H1 (cell line): ENCODE results near the gene MCAT. TPM values are rescaled to one million over a fixed set of nuclear protein-coding genes. Genes with fewer than 3 reads are reported as not detected.
A peak's percentile ranks its signal among the peaks of the same experiment; 100 is the strongest.

Source experiments
- CTCF ChIA-PET: fragments of 300-600 bp; sonication (Branson Sonifier 250); formaldehyde crosslinking; loops from one replicate; lab custom pipeline; 2021; ENCODE audit not compliant: partially characterized antibody; lab: Charles Lee
- POLR2A ChIA-PET: fragments of 300-600 bp; sonication (Branson Sonifier 250); formaldehyde crosslinking; loops from one replicate; lab custom pipeline; 2021; ENCODE audit warnings: inconsistent platforms; ENCODE audit not compliant: partially characterized antibody; lab: Charles Lee
- DNase-seq, 2 experiments: peaks; one replicate each; pipeline versions ENCODE4 v3.0.0 to v3.0.0-alpha.2; 2010 to 2022; ENCODE audit warnings: low spot score in 2 of 2, low read depth in 1 of 2, mixed read lengths in 1 of 2
- FAIRE-seq: peaks from 2 replicates; lab custom pipeline; 2011; peaks lifted over from hg19 to GRCh38; lab: Jason Lieb, UNC
- H2AFZ ChIP-seq: 2 replicates; pipeline ENCODE4 v1.8.1; 2012; ENCODE audit warnings: low read length, inconsistent platforms
- H2AK5ac ChIP-seq: 2 replicates; pipeline ENCODE4 v1.6.1; 2013; ENCODE audit warnings: low read depth, low read length
- H2BK120ac ChIP-seq: replicated peaks from 2 replicates; pipeline ENCODE3; 2013; ENCODE audit warnings: low read depth, low read length, inconsistent platforms
- H2BK12ac ChIP-seq: 2 replicates; pipeline ENCODE4 v1.6.1; 2013; ENCODE audit warnings: low read depth, low read length
- H2BK15ac ChIP-seq: 2 replicates; pipeline ENCODE4 v1.6.1; 2013; ENCODE audit warnings: low read length
- H2BK20ac ChIP-seq: 2 replicates; pipeline ENCODE4 v1.6.1; 2013; ENCODE audit warnings: low read length
- H2BK5ac ChIP-seq: 2 replicates; pipeline ENCODE4 v1.6.1; 2013; ENCODE audit warnings: low read depth, low read length
- H3K14ac ChIP-seq: 2 replicates; pipeline ENCODE4 v1.6.1; 2013; ENCODE audit warnings: inconsistent platforms; ENCODE audit not compliant: insufficient read length
- H3K18ac ChIP-seq: 2 replicates; pipeline ENCODE4 v1.6.1; 2013; ENCODE audit warnings: low read length; ENCODE audit errors: extremely low read depth
- H3K23ac ChIP-seq: 2 replicates; pipeline ENCODE4 v1.6.1; 2013; ENCODE audit warnings: inconsistent platforms; ENCODE audit not compliant: insufficient read length
- H3K23me2 ChIP-seq: 2 replicates; pipeline ENCODE4 v1.6.1; 2013; ENCODE audit warnings: low read depth, low read length
- H3K27ac ChIP-seq: 2 replicates; pipeline ENCODE4 v1.6.1; 2011; ENCODE audit warnings: low read depth, low read length, inconsistent platforms
- H3K27me3 ChIP-seq, 4 experiments: replicated peaks in 1 of 4; 1 replicate in 1 of 4; 2 replicates in 3 of 4; pipeline versions ENCODE4 v1.6.1 to v1.8.1; 2011 to 2013; ENCODE audit warnings: low read length in 3 of 4, mild to moderate bottlenecking in 3 of 4, inconsistent platforms in 2 of 4, mixed read lengths in 2 of 4, moderate library complexity in 1 of 4; ENCODE audit not compliant: control insufficient read depth in 3 of 4, insufficient read depth in 3 of 4; ENCODE audit errors: extremely low read depth in 1 of 4
- H3K36me3 ChIP-seq, 4 experiments: 2 replicates each; pipeline versions ENCODE4 v1.6.1 to v1.8.1; 2011 to 2013; ENCODE audit warnings: mild to moderate bottlenecking in 4 of 4, low read length in 3 of 4, moderate library complexity in 2 of 4, control low read depth in 1 of 4, inconsistent platforms in 1 of 4; ENCODE audit not compliant: insufficient read depth in 4 of 4, control insufficient read depth in 2 of 4
- H3K4ac ChIP-seq: replicated peaks from 2 replicates; pipeline ENCODE3; 2013; ENCODE audit warnings: low read length, low read depth, mixed read lengths, inconsistent platforms; ENCODE audit not compliant: insufficient read length
- H3K4me1 ChIP-seq, 4 experiments: replicated peaks in 1 of 4; 1 replicate in 1 of 4; 2 replicates in 3 of 4; pipeline versions ENCODE4 v1.6.1 to v1.8.1; 2011 to 2013; ENCODE audit warnings: low read length in 3 of 4, inconsistent platforms in 2 of 4, mixed read lengths in 1 of 4; ENCODE audit not compliant: insufficient read depth in 4 of 4, control insufficient read depth in 3 of 4
- H3K4me2 ChIP-seq, 2 experiments: 2 replicates each; pipeline versions ENCODE4 v1.6.1 to v1.8.1; 2011 to 2013; ENCODE audit warnings: low read depth in 2 of 2, low read length in 2 of 2, control low read depth in 1 of 2, inconsistent platforms in 1 of 2, mild to moderate bottlenecking in 1 of 2; ENCODE audit not compliant: insufficient read depth in 1 of 2
- H3K4me3 ChIP-seq, 4 experiments: fragments of 200-600, 300-600 bp in 1 of 4; sonication (generic), shearing (Covaris generic), sonication (Bioruptor Twin) in 1 of 4; 2 replicates each; pipeline versions ENCODE4 v1.5.1 to v1.8.1; 2011 to 2016; ENCODE audit warnings: low read length in 4 of 4, low read depth in 3 of 4, control low read depth in 2 of 4, inconsistent platforms in 2 of 4, mild to moderate bottlenecking in 2 of 4, mixed read lengths in 1 of 4, moderate library complexity in 1 of 4; ENCODE audit not compliant: insufficient read depth in 2 of 4; ENCODE audit errors: extremely low read depth in 1 of 4
- H3K56ac ChIP-seq: replicated peaks from 2 replicates; pipeline ENCODE3; 2013; ENCODE audit warnings: low read depth, mild to moderate bottlenecking, mixed read lengths, low read length, inconsistent platforms; ENCODE audit not compliant: insufficient read length
- H3K79me1 ChIP-seq: 2 replicates; pipeline ENCODE4 v1.6.1; 2013; ENCODE audit warnings: low read depth, low read length, control low read depth
- H3K79me2 ChIP-seq, 2 experiments: 2 replicates each; pipeline versions ENCODE4 v1.6.1 to v1.8.1; 2012 to 2013; ENCODE audit warnings: low read length in 2 of 2, mild to moderate bottlenecking in 2 of 2, inconsistent platforms in 1 of 2; ENCODE audit not compliant: insufficient read depth in 2 of 2, control insufficient read depth in 1 of 2
- H3K9ac ChIP-seq, 4 experiments: replicated peaks in 1 of 4; 1 replicate in 1 of 4; 2 replicates in 3 of 4; pipeline versions ENCODE4 v1.6.1 to v1.8.1; 2011 to 2013; ENCODE audit warnings: low read depth in 3 of 4, low read length in 3 of 4, control low read depth in 2 of 4, mild to moderate bottlenecking in 2 of 4, moderate library complexity in 2 of 4, inconsistent platforms in 1 of 4; ENCODE audit errors: extremely low read depth in 1 of 4
- H3K9me3 ChIP-seq, 2 experiments: 2 replicates each; pipeline versions ENCODE4 v1.6.1 to v1.8.1; 2012 to 2013; ENCODE audit warnings: mild to moderate bottlenecking in 2 of 2, moderate library complexity in 2 of 2, control low read depth in 1 of 2, inconsistent platforms in 1 of 2, low read depth in 1 of 2, low read length in 1 of 2, mixed read lengths in 1 of 2; ENCODE audit not compliant: insufficient read depth in 2 of 2
- H4K20me1 ChIP-seq, 2 experiments: replicated peaks in 1 of 2; 2 replicates each; pipeline versions ENCODE3 to v1.8.1; 2011 to 2013; ENCODE audit warnings: inconsistent platforms in 2 of 2, low read length in 2 of 2, mild to moderate bottlenecking in 1 of 2; ENCODE audit not compliant: insufficient read depth in 2 of 2, control insufficient read depth in 1 of 2
- H4K5ac ChIP-seq: 2 replicates; pipeline ENCODE4 v1.6.1; 2013; ENCODE audit warnings: low read length, low read depth, mixed read lengths, inconsistent platforms; ENCODE audit not compliant: insufficient read length
- H4K8ac ChIP-seq: 2 replicates; pipeline ENCODE4 v1.8.0; 2013; ENCODE audit warnings: mild to moderate bottlenecking, moderate library complexity, low read length, inconsistent platforms; ENCODE audit not compliant: insufficient read depth; ENCODE audit errors: extremely low read depth
- H4K91ac ChIP-seq: replicated peaks from 2 replicates; pipeline ENCODE3; 2013; ENCODE audit warnings: low read length, mixed read lengths, inconsistent platforms; ENCODE audit not compliant: insufficient read length
- CEBPB ChIP-seq: IDR thresholded peaks from 2 replicates; pipeline ENCODE4 v1.6.1; 2012; ENCODE audit warnings: low read depth, low read length
- EZH2 ChIP-seq: fragments of 200-600 bp; sonication (generic); IDR thresholded peaks from 2 replicates; pipeline ENCODE4 v1.7.1; 2012; ENCODE audit warnings: low read depth, mild to moderate bottlenecking, moderate library complexity, low read length, inconsistent platforms; ENCODE audit not compliant: severe bottlenecking
- GABPA ChIP-seq: IDR thresholded peaks from 2 replicates; pipeline ENCODE4 v1.6.1; 2011; ENCODE audit warnings: mild to moderate bottlenecking, low read length, moderate library complexity, borderline replicate concordance; ENCODE audit not compliant: insufficient read depth
- HDAC6 ChIP-seq: IDR thresholded peaks from one replicate; pipeline ENCODE4 v1.7.1; 2012; ENCODE audit warnings: low read depth, mild to moderate bottlenecking, inconsistent platforms, low read length, moderate library complexity
- JUND ChIP-seq: IDR thresholded peaks from 2 replicates; pipeline ENCODE4 v1.6.1; 2011; ENCODE audit warnings: mild to moderate bottlenecking, improper control_type of control experiment, low read length
- KDM1A ChIP-seq: fragments of 200-600, 300-600 bp; sonication (generic); IDR thresholded peaks from 2 replicates; pipeline ENCODE4 v1.7.1; 2016; ENCODE audit warnings: mild to moderate bottlenecking, low read length, borderline replicate concordance
- POU5F1 ChIP-seq: IDR thresholded peaks from 2 replicates; pipeline ENCODE4 v1.6.1; 2011; ENCODE audit warnings: low read depth, mild to moderate bottlenecking, low read length, moderate library complexity
- RAD21 ChIP-seq, 2 experiments: IDR thresholded peaks in 1 of 2; conservative IDR thresholded peaks in 1 of 2; 2 replicates each; pipeline ENCODE4 v1.6.1; 2011; ENCODE audit warnings: low read depth in 2 of 2, low read length in 2 of 2, improper control_type of control experiment in 1 of 2, inconsistent platforms in 1 of 2, mild to moderate bottlenecking in 1 of 2, moderate library complexity in 1 of 2
- RBBP5 ChIP-seq: IDR thresholded peaks from 2 replicates; pipeline ENCODE4 v1.7.1; 2012; ENCODE audit warnings: low read depth, mild to moderate bottlenecking, inconsistent platforms, low read length, moderate library complexity, borderline replicate concordance
- SAP30 ChIP-seq: fragments of 300-600 bp; sonication (generic); IDR thresholded peaks from 2 replicates; pipeline ENCODE4 v1.7.1; 2012; ENCODE audit warnings: low read length, moderate library complexity, mild to moderate bottlenecking, inconsistent platforms; ENCODE audit not compliant: insufficient read depth, insufficient replicate concordance
- SIN3A ChIP-seq, 2 experiments: IDR thresholded peaks in 1 of 2; conservative IDR thresholded peaks in 1 of 2; 2 replicates each; pipeline ENCODE4 v1.6.1; 2011 to 2012; ENCODE audit warnings: low read length in 2 of 2, improper control_type of control experiment in 1 of 2, low read depth in 1 of 2, mild to moderate bottlenecking in 1 of 2
- SP4 ChIP-seq: IDR thresholded peaks from 2 replicates; pipeline ENCODE4 v1.6.1; 2012; ENCODE audit warnings: low read length, inconsistent platforms
- WGBS, 2 experiments: shearing (Covaris generic) in 1 of 2; methylation state at CpG; one replicate each; pipeline versions ENCODE4 v1.1.6 to v1.1.7; 2013 to 2015; ENCODE audit warnings: low lambda C conversion rate in 2 of 2, mixed read lengths in 2 of 2, inconsistent platforms in 1 of 2, low coverage in 1 of 2, missing lambda C conversion rate in 1 of 2; ENCODE audit not compliant: insufficient replicate concordance in 2 of 2, insufficient coverage in 1 of 2, insufficient read length in 1 of 2; ENCODE audit errors: extremely low coverage in 1 of 2, missing lambda C conversion rate in 1 of 2; 5-methylcytosine and 5-hydroxymethylcytosine counted together
- polyA plus RNA-seq, 7 experiments: library from polyadenylated mRNA; depleted of rRNA in 3 of 7; stranded (reverse) in 5 of 7; unstranded in 2 of 7; fragments of >200 nt in 5 of 7; fragments of 200-250 nt in 2 of 7; gene quantifications; 1 replicate in 5 of 7; 2 replicates in 1 of 7; 4 replicates in 1 of 7; pipeline versions ENCODE4 v1.2.1 to v1.2.3, GENCODE V29; 2011 to 2013; ENCODE audit warnings: missing spikeins in 2 of 7, mixed read lengths in 2 of 7
- total RNA-seq: library from RNA; stranded (reverse); fragmentation: NEBNext Ultra II Directional; extraction: Animal tissue kit (Norgen Biotek cat#: 25700); gene quantifications from 2 replicates; pipeline ENCODE4 v1.2.1, GENCODE V29; 2021

Gene MCAT
- total and polyA plus RNA-seq, 2 of the 8 experiments (the other 6 are each of a cell fraction or from before 2014, with no cell fraction given) = 15.8 to 17.4 TPM

DNA sequence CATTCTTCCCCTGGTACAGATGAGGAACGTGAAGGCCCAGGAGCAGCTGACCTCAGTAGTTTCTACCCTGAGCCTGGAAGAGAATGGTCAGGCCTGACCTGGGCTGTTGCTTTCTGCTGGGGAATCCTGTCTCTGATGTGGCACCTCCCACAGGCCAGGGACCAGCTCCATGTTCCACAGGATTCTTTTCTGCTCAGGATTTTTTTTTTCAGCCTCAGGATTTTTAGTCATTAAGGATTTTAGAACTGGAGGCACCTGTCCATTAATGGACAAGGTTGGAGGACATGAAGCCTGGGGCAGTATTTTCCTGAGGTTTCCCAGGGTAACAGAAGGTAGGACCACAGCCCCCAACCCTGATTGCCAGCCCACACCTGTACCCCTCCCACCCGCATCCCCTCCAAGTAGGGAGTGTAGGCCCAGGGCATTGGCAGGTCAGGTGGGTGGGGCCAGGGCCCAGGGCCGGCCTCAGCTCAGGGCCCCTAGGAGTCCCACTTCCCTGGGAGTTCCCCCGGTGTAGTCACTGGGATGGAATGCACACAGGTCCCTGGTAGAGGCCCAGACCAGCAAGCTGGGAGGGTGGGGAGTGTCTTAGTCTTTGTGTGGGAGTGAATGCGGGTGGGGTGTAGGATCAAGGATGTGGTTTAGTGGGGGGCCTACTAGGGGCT is 16.6 kb downstream of the MCAT start:
- Histone ChIP-seq H4K5ac (no peak overlapping the region), H3K36me3 (peaks cover 0 to under 1% (median under 1%) of the 10 kb centered on the region in 4 experiments; a peak in 1 of 8 replicates), H3K4ac (no peak overlapping the region), H3K4me2 (no peak overlapping the region), H2AK5ac (no peak overlapping the region), H2AFZ (no peak overlapping the region), H3K56ac (no peak overlapping the region), H3K9me3 (no peaks in the 10 kb centered on the region), H3K23me2 (no peaks in the 10 kb centered on the region), H3K79me2 (no peaks in the 10 kb centered on the region), H4K91ac (no peak overlapping the region), H4K8ac (no peak overlapping the region), H3K27me3 (no peaks in the 10 kb centered on the region), H4K20me1 (peaks cover 3 to 13% of the 10 kb centered on the region in 2 experiments), H2BK15ac (no peak overlapping the region), H3K4me1 (peaks cover 0 to 6% (median 0%) of the 10 kb centered on the region in 4 experiments; a peak in 3 of 7 replicates), H2BK20ac (no peak overlapping the region), H3K79me1 (no peaks in the 10 kb centered on the region; the same call in none of the 2 replicates), H3K9ac (no peak overlapping the region), H2BK12ac (no peak overlapping the region), H2BK120ac (no peak overlapping the region), H3K18ac (no peak overlapping the region), H2BK5ac (no peak overlapping the region), H3K27ac (no peak overlapping the region), H3K23ac (no peak overlapping the region), H3K14ac (no peak overlapping the region), H3K4me3 (no peak overlapping the region)
- DNase-seq (peak in 1 of 2 experiments; percentile 51), FAIRE-seq (no peak)
- ChIA-PET POLR2A (interaction anchor here (0.6 to 1.1 kb wide), 3 partner anchors 13 to 85 kb away, joined by 3 to 4 read pairs (median 4); no protein-coding TSS in a partner anchor), CTCF (interaction anchor here (0.6 to 2.2 kb wide), 9 partner anchors 9 to 1005 kb away, joined by 3 to 6 read pairs (median 4); no protein-coding TSS in a partner anchor)
- WGBS, 2 experiments = 62% methylated on average over 5 of the region's 5 CpGs; no CpG with 5 or more reads in 1 of the 2 experiments
- TF ChIP-seq SP4 (no peak), JUND (no peak), SAP30 (no peak), HDAC6 (no peak), RAD21 (IDR thresholded peaks at IDR 0.05 in 1 of 2, conservative IDR thresholded peaks at IDR 0.05 in 1 of 2; ENCODE audit: low read depth in 2 of 2, low read length in 2 of 2) (no peak), CEBPB (no peak), GABPA (no peak), SIN3A (conservative IDR thresholded peaks at IDR 0.05 in 1 of 2, IDR thresholded peaks at IDR 0.05 in 1 of 2; ENCODE audit: low read depth in 1 of 2, low read length in 2 of 2) (no peak), KDM1A (no peak), POU5F1 (no peak), EZH2 (no peak), RBBP5 (no peak)
